HG02852 (cell line): Measurements from ENCODE around the gene TPK1.
"Not testable (repeated sequence)": the region's sequence is repeated elsewhere in the genome, so short reads cannot be mapped to it uniquely, and the experiment has no call there.

Experiments used
- ATAC-seq: cut with Tn5 transposase; IDR thresholded peaks from one replicate; pipeline ENCODE4 v1.9.1; 2021; ENCODE audit warnings: mild to moderate bottlenecking, moderate library complexity; ENCODE audit not compliant: unreplicated experiment

TPK1 gene

DNA sequence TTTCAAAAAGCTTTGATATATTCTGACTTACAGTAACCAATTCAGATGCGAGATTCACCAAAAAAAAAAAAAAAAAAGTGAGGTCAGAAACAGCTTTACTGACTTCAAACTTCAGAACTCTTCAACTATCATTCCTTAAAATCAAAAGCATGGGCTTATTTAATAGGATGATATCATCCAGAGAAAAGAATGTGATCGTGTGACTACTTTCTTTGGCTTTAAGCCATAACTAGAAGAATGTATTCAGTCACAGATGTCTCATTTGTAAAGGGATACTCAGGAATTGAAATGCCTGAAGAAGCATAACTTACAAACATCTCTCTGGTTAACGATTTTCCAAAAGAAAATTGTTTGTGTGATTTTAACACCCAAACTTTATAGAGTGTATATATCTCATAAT lies 11.5 kb downstream of the TPK1 start:
- no peak for ATAC-seq

DNA sequence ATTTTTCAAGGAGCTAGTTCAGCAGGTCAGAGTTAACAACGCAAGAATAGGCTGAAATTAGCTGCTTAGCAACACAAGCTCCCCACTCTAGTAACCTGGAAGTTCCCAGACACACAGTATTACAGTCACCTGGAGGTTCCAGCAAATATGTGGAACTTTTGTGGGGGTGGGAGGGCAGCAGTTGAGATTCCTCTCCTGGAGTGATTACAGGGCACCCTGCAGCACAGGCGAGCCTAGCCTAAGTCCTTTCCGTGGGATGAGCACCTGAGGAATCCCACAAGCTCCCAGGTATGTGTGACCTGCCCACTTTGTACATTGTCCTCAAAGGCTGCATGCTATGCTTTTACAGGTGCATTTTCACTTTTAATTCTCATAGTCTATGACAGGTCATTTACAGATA lies 13.6 kb downstream of the TPK1 start:
- ATAC-seq: no peak

DNA sequence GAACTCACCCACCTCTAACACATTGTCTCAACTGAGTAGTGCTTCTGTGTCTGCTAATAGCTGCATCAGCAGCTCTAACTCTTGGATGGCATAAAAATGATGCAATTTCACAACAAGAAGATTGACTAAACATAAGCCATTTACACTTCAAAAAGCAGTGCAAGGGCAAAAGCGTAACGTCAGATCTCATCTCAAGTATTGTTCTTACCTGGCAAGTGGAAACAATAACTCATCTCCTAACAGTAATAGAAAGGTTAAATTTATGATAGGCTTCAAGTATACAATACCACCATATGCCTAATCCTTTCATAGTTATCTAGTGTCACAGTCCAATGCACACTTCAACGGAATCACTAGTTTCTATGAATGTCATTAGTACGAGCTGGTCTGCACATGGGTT lies 14.8 kb downstream of the TPK1 start:
- peak; percentile 36 for ATAC-seq

DNA sequence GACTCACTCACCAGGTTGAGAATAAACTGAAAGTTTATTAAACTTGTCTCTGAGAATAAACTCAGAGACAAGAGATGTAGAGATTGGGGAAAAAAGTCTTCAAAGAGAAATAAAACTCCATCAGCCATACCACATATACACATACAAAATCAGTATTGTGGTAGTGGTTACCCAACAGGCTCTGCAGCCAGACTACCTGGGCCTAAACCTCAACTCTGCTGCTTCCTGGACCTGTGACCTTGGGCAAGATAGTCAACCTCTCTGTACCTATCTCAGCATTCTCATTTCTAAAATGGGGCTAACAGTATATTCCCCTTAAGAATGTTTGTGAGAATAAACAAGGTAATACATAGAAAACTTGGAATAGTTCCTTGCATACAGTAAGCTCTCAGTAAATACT lies 15.3 kb downstream of the TPK1 start:
- no peak for ATAC-seq

DNA sequence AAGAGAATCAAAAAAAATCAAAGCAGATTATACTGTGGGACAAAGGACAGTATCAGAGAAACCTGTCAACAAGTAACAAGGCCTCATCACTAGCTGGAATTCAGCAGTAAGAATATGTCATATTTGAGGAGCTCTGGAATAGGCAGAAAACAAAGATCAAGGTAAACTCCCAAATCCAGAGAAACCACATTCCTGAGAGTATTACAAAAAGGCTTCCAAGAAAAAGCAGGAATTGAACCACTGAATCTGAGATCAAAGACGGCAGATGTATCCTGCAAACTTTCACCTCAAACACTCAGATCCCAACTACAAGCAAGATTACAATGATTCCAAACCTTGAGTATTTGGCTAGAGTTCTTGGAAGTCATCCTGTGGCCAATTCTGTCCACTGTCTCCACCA lies 16.3 kb downstream of the TPK1 start:
- ATAC-seq: no peak

DNA sequence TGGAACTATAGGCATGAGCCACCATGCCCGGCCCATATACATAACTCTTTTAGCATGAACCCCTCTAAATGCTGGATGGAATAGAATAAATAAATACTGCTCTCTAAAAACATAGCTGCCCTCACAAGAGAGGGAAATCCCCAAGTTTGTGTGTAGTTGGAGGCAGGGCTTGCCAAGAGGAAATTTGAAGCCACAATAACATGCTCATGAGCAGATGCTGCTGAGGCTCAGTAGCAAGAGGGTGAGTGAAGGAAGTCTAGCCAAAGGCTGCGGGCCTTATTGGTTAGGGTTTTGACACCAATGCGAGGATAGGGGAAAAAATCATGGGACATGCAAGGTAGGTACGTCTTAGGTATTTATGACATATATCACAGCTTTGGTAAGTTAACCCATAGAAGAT lies 17.3 kb downstream of the TPK1 start:
- ATAC-seq: peak; percentile 87

DNA sequence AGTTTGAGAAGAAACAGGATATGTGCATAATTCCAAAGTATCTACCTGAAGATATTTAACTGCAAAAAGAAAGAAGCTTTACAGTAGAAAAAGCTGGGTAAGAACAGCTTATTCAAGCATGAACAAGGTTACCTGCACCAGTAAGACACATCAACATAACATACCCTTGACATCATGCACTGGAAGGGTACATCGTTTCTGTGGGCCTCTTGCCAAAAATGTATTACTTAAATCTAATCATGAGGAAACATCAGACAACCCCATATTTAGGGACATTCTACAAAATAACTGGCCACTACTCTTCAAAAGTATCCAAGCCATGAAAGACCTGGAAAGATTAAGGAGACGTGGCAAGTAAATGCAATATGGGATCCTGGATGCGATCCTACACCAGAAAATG lies 18.9 kb downstream of the TPK1 start:
- ATAC-seq: no peak

DNA sequence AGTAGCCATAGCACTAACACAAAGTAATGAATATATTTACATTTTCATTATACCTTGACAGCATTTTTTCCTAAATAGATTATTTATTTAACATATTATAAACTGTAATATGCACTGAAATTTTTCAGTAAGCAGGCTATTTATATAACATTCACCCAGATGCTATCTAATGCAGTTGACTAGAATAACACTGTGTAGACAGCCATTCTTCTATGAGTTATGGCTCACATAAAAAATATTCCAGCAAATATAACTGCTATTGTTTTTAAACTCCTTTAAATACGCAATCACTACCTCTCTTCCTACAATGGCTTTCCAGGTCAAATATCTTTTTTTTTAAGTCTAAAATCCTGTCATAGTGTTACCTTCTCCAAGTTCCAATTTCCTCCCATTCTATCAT lies 21.6 kb downstream of the TPK1 start:
- no peak for ATAC-seq

DNA sequence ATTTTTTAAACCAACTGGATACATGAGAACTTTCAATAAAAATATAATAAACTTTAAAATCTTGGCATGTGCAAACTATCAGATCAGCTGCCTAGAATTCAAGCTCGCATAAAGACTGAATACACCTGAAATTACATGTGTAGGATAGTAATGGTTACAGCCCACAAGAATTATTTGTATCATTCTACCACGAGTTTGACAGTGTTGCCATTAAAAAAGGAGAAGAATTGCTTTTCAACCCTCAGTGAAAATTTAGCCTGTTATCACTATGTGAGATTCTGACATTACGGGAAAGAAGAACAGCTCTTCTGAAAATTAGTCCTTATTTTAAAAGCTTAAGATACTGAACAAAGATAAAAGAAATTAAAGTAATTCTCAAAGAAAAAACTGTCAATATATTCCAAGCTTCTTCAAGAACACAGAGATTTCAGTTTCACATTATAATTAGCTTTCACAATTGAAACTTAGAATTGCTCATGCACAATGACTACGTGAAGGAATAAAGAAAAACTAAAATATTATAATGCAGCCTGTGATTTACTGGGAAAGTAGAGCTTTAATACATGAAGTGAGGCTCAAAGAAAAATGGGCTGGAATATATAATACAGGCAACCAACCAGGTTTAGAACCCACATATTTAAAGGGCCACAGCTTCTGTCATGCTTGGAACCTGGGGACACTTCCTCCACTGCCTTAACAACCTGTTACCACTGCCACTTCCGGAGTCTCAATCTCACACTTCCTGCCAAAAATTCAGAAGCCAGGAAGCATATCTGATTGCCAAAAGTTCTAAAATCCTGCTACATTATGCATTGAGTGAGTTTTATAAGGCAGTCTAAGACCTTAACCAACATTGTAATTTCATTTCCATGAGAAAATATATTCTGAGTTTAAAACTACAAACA lies 23.2 kb downstream of the TPK1 start:
- peak; percentile 90 for ATAC-seq

DNA sequence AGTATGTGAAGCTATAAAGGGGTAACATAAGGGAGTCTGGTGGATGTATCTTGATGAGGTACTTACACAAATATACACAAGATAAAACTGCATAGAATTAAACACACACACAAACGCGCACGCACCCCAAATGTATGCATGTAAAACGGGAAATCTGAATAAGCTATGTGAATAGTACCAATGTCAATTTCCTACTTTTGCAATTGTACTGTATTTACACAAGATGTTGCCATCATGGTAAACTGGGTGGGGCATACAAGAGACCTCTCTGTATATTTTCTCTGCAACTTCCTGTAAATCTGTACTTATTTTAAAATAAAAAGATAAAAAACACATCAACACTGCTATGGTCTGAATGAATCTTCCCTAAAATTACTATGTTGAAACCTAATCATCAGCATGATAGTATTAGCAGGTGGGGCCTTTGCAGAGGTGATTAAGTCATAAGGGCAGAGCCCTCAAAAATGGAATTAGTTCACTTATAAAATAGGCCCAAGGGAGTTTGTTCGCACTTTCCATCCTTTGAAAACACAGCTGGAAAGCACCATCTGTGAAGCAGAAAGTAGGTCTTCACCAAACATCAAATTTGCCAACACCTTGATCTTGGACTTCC lies 30.1 kb downstream of the TPK1 start:
- no peak for ATAC-seq

DNA sequence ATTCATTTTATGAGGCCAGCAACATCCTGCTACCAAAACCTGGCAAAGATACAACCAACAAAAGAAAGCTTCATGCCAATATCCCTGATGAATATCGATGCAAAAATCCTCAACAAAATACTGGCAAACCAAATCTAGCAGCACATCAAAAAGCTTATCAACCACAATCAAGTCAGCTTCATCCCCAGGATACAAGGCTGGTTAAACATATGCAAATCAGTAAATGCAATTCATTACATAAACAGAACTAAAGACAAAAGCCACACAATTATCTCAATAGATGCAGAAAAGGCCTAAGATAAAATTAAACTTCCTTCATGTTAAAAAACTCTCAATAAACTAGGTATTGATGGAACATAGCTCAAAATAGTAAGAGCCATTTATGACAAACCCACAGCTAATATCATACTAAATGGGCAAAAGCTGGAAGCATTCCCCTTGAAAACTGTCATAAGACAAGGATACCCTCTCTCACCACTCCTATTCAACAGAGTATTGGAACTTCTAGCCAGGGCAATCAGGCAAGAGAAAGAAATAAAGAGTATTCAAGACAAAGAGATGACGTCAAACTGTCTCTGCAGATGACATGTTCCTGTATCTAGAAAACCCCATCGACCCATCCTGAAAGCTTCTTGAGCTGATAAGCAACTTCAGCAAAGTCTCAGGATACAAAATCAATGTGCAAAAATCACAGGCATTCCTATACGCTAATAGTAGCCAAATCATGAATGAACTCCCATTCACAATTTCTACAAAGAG lies 35.0 kb downstream of the TPK1 start:
- ATAC-seq: not testable (repeated sequence)

DNA sequence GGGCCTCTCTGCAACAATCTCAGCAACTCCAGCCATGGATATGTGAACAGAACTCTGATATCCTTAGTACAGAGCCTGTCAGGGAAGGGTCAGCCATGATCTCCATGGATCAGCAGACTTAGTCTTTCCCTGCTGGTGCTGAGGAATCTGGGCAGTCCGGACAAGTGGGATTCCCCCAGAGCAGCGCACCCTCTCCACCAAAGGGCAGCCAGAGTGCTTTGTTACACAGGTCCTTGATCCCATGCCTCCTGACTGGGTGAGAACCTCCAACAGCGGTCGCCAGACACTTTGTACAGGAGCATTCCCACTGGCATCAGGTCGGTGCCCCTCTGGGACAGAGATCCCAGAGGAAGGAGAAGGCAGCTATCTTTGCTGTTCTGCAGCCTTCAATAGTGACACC lies 38.9 kb downstream of the TPK1 start:
- no peak for ATAC-seq

DNA sequence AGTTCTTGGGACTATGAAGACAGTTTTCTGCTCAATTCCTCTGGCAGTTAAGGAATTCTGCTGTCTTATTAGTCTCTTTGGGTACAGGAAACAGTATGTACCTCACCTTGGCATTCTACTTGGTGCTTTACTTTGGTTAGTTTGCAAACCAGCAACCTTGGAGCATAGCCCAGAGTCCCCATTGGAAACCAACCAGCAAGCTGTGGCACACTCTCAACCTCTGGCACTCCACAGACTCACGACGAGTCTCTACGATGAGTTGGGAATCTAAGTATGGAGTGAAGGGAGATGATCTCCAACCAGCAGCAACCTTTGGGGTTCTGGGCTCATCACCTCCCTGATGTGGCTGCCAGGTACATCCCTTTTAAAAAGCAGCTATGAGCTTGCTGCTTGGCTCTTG lies 43.8 kb downstream of the TPK1 start:
- no peak for ATAC-seq

DNA sequence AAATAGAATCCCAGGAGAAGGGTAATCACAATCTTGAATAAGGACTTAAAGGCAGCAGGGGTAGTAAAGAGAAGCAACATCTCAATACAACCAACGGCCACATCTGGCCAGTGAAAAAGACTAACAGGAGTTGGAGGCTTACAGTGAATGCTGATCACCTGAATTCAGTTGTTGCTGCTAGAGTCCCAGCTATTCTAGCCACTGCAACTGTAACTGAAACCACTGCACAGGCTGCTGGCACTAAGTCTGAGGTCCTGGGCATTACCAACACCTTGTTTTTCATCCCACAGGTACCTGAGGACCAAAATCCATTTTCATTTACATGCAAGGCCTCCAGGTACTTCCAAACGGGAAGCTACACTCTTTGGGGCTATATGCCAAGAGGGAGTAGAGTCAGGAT lies 44.4 kb downstream of the TPK1 start:
- no peak for ATAC-seq

DNA sequence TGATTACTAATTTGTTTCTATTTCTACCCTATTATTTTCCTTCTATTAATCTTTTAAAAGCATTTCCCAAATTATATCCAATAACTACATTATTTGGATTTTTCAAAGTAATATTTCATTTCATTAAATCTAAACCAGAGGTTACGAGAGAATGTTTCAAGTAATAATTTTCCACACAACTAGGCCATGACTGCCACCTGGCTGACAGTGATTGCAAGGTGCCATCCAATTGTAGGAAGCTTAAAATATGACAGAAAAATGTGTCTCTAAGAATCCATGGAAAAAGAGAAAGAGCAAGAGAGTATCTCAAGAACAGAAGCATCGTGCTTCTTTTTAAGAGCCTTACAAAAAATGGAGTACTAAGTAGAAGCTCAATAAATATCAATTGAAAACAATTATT lies 48.7 kb downstream of the TPK1 start:
- ATAC-seq: no peak

DNA sequence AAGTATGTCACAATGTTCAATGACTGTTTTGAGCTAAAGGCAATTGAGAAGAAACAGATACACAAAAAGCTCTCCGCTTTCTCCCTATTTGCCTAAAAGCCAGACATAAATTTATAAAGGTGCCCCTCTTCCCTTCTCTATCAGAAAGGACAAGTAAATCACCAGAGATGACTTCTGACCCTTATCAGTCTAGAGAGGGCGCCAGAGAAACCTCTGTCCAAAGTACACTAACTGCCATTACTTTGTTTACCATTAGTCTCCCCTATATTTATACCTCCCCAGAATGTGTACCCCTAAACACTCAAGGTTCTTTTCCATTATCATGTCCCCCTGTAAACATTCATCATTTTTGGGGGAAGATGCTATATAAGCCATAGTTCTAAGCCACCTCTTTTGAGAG lies 49.3 kb downstream of the TPK1 start:
- ATAC-seq: no peak

DNA sequence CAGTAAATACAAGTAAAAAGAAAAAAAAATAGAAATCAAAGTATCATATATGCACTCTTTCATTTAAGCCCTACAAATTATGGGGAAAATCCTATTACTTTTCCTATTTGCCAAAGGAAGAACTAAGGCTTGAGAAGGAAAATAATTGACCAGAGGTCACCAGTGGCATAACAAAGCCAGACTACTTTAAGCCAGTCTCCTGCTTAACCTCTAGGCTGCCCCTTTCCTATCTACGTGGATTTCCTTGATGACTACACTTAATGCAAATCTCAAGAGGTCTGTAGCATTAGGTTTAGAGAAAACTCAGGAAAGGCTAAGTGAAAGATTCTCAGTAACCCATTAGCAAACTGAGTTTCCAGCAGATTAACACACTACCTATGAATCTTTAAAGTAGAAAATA lies 49.8 kb downstream of the TPK1 start:
- ATAC-seq: no peak

DNA sequence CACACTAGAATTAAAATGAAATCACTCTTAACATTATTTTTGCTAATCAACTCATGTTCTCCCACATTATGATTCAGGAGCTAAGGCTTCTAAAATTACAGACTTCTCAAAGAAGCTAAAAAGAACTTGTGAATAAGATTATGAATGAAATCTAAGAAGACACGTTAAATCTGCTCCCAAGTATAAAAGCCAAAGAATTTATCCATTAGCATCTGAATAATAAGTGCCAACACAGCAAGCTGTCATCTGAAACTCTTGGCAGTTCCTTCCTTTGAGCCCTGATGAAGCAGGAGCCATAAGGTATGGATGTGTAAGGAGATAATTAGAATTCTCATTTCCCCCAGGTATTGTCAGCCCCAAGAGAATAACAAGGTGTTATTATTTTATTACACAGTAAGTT lies 50.3 kb downstream of the TPK1 start:
- no peak for ATAC-seq

DNA sequence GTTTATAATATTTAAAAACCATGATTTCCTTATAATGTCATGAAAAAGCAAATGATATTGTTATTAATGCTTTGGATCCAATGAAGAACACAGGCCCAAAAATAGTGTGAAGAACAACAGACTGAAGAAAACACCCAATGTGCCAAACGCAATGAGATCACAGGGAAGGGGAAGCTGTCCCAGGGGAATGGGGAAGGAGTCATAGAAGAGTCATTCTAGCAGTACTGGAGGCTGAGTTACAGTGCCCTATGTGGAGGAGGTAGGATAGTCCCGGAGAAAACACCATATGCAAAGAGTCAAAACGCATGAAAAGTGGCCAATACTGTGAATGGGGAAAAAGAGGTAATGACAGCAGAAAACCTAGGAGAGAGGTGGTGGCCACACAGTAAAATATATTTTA lies 50.9 kb downstream of the TPK1 start:
- ATAC-seq: no peak

DNA sequence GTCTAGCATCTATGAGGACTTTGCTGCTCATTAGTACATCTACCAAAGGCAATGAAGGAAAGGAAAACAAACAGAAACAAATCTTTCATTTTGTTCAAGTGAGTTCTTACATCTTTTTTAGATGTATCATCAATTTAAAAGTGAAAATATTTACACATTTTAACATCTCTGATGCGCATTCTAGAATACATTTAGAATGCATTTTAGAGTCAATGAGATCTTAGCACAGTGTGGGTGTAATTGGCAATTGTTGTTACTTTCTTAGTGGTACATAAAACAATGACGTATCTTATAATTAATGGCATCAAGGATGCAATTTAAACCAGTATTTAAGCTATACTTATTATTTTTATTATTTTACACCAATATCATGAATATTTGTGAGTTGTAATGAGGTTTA lies 51.4 kb downstream of the TPK1 start:
- ATAC-seq: no peak

DNA sequence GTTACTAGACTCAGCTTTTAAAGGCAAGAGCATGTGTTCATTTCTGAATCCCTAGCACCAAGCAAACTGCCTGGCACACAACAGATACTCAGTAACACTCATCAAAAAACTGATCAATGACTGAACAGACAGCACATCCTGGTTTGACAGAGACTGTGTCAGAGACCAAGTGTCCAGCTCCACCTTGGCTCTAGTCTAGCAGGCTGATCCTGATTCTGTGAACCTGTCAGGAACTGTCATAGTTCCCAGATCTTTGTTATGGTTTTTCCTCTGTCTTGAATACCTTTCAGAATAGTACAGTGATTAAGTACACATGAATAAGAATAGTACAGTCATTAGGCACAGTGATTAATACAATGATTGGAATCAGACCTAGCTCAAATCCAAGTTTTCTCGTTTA lies 53.0 kb downstream of the TPK1 start:
- no peak for ATAC-seq

DNA sequence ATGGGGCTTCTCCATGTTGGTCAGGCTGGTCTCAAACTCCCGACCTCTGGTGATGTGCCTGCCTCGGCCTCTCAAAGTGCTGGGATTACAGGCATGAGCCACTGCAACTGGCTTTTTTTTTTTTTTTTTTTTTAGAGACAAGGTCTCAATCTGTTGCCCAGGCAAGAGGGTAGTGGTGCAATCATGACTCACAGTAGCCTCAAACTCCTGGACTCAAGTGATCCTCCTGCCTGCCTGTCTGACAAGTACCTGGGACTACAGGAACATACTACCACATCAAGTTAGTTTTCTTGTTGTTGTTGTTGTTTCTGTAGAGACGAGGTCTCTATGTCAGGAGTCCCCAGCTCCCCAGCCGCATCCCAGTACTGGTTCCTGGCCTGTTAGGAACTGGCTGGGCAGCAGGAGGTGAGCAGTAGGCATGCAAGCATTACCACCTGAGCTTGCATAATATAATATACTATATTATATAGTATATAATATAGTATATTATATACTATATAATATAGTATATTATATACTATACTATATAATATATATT lies 55.7 kb downstream of the TPK1 start:
- ATAC-seq: no peak
